ENCODE results near the gene DNAH17. TPM values are rescaled to one million over a fixed set of nuclear protein-coding genes. Genes with fewer than 3 reads are reported as not detected.

DNAH17 gene
- total RNA-seq, 1 experiment from 2014 or later: 0.76 TPM

DNA sequence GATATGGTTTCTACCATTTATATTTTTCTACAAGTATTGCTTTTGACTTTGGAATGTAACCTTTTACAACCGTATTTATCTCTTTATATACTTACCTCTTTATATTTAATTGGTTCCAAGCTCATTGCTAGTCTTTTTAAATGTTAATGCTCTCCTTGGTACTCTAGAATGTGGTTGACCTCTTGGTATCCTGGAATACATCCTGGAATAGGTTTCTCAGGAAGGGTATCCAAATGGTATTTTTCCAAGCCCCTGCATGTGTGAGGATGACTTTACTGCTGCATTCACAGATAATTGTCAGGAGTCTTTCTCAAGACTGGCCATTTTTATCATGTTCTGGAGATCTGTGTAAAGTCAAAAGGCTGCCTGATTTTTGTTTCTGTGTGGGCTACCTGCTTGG, 30.2 kb downstream of the DNAH17 start:
- no TSS peak for BruUV-seq (replicated peaks)
- Histone ChIP-seq H3K27me3 (ENCODE audit: insufficient read depth, low read depth) (no peaks in the 10 kb centered on the region), H3K4me2 (no peak overlapping the region), H2AFZ (no peak overlapping the region), H3K9me3 (ENCODE audit: insufficient read depth, low read depth) (no peaks in the 10 kb centered on the region), H3K79me2 (ENCODE audit: low read depth) (no peaks in the 10 kb centered on the region), H3F3A (ENCODE audit: insufficient read depth, low read depth) (0 out of 2 replicates have a peak, but pooled peaks cover 6% of the 10 kb centered on the region), H3K4me1 (replicated peaks; ENCODE audit: insufficient read depth) (peaks cover 7% of the 10 kb centered on the region), H3K36me3 (ENCODE audit: low read depth) (no peaks in the 10 kb centered on the region), H3K27ac (no peak overlapping the region), H4K20me1 (ENCODE audit: insufficient read depth) (no peaks in the 10 kb centered on the region), H3K4me3 (no peak overlapping the region), H3K9me2 (ENCODE audit: insufficient read depth) (no peaks in the 10 kb centered on the region)
- DNase-seq: no peak
- intact Hi-C loops (cut with micrococcal nuclease; ENCODE audit: unreplicated experiment): no loop called here
- ChIA-PET CTCF (no interaction called here), POLR2A (ENCODE audit: unreplicated experiment) (no interaction called here)
- TF ChIP-seq, protein P1, sequence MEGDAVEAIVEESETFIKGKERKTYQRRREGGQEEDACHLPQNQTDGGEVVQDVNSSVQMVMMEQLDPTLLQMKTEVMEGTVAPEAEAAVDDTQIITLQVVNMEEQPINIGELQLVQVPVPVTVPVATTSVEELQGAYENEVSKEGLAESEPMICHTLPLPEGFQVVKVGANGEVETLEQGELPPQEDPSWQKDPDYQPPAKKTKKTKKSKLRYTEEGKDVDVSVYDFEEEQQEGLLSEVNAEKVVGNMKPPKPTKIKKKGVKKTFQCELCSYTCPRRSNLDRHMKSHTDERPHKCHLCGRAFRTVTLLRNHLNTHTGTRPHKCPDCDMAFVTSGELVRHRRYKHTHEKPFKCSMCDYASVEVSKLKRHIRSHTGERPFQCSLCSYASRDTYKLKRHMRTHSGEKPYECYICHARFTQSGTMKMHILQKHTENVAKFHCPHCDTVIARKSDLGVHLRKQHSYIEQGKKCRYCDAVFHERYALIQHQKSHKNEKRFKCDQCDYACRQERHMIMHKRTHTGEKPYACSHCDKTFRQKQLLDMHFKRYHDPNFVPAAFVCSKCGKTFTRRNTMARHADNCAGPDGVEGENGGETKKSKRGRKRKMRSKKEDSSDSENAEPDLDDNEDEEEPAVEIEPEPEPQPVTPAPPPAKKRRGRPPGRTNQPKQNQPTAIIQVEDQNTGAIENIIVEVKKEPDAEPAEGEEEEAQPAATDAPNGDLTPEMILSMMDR (conservative IDR thresholded peaks at IDR 0.05): no peak
- TF ChIP-seq EZH2 (IDR thresholded peaks at IDR 0.05; ENCODE audit: low read depth): no peak

DNA sequence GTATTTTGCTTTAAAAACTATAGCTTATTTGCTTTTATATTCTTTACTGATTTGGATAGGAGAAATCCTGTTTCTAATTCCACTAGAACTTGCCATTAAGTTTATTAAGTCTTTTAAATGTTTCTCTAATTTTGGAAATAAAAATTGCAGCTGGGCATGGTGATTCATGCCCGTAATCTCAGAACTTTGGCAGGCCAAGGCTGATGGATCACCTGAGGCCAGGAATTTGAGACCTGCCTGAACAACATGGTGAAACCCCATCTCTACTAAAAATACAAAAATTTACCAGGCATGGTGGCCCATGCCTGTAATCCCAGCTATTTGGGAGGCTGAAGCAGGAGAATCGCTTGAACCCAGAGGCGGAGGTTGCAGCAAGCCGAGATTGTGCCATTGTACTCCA, 30.7 kb downstream of the DNAH17 start:
- ChIA-PET POLR2A (ENCODE audit: unreplicated experiment) (no interaction called here), CTCF (no interaction called here)
- no TSS peak for BruUV-seq (replicated peaks)
- Histone ChIP-seq H2AFZ (no peak overlapping the region), H3K9me3 (ENCODE audit: insufficient read depth, low read depth) (no peaks in the 10 kb centered on the region), H3K27me3 (ENCODE audit: insufficient read depth, low read depth) (no peaks in the 10 kb centered on the region), H3K27ac (no peak overlapping the region), H3K9me2 (ENCODE audit: insufficient read depth) (no peaks in the 10 kb centered on the region), H3K4me1 (replicated peaks; ENCODE audit: insufficient read depth) (peaks cover 10% of the 10 kb centered on the region), H4K20me1 (ENCODE audit: insufficient read depth) (no peaks in the 10 kb centered on the region), H3F3A (ENCODE audit: insufficient read depth, low read depth) (peaks cover 8% of the 10 kb centered on the region; the same call in 1 of the 2 replicates), H3K36me3 (ENCODE audit: low read depth) (no peaks in the 10 kb centered on the region), H3K4me2 (no peak overlapping the region), H3K4me3 (no peak overlapping the region), H3K79me2 (ENCODE audit: low read depth) (no peaks in the 10 kb centered on the region)
- TF ChIP-seq EZH2 (IDR thresholded peaks at IDR 0.05; ENCODE audit: low read depth): no peak
- TF ChIP-seq, protein P1 (conservative IDR thresholded peaks at IDR 0.05): no peak
- intact Hi-C loops (cut with micrococcal nuclease; ENCODE audit: unreplicated experiment): no loop called here
- DNase-seq: no peak

DNA sequence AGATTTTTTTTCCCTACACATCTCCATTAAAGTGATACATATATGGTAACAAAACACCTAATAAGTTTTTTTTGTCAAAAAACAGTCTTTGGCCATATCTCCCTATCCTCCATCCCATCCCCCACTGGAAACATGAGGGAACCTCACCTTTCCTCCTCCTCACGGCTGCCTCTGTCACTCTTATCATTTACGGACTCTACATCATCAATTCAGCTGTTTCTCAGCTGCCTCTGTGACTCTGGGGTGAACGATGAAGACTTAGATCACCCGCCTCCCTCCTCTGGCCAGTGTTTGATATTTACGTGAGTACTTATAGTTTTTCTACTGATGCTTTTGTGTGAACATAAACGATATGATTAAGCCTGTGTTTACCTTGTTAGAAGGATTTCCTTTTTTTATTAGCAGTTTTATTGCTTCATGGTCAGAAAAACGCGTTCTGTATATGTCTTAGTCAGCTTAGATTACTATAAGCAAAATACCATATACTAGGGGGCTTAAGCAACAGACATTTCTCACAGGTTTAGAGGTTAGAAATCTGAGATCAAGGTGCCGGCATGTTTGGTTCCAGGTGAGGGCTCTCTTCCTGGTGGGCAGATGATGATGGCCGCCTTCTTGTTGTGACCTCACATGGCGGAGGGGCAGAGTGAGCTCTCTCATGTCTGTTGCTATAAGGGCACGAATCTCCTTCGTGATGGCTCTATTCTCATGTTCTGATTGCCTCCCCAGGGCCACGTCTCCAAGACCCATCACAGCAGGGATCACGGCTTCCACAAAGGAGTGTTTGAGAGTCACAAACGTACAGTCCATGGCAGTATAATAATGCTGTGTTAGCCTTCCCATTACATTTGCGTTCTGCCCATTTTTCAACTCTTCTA, 32.1 kb downstream of the DNAH17 start:
- no peak overlapping the region for H3K27ac ChIP-seq
- no peaks in the 10 kb centered on the region for H3K27me3 ChIP-seq (ENCODE audit: insufficient read depth, low read depth)
- H2AFZ ChIP-seq: no peak overlapping the region
- H3K79me2 ChIP-seq (ENCODE audit: low read depth): no peaks in the 10 kb centered on the region
- no peak overlapping the region for H3K4me3 ChIP-seq
- ChIA-PET POLR2A (ENCODE audit: unreplicated experiment) (no interaction called here), CTCF (interaction anchor here (0.6 kb wide), 1 partner anchor 197 kb away, joined by 5 read pairs; no protein-coding TSS in a partner anchor)
- DNase-seq: no peak
- H4K20me1 ChIP-seq (ENCODE audit: insufficient read depth): no peaks in the 10 kb centered on the region
- no peaks in the 10 kb centered on the region for H3K9me2 ChIP-seq (ENCODE audit: insufficient read depth)
- intact Hi-C loops (cut with micrococcal nuclease; ENCODE audit: unreplicated experiment): no loop called here
- H3K9me3 ChIP-seq (ENCODE audit: insufficient read depth, low read depth): no peaks in the 10 kb centered on the region
- no TSS peak for BruUV-seq (replicated peaks)
- H3K4me1 ChIP-seq (replicated peaks; ENCODE audit: insufficient read depth): peaks cover 12% of the 10 kb centered on the region
- peaks cover 10% of the 10 kb centered on the region; the same call in 1 of the 2 replicates for H3F3A ChIP-seq (ENCODE audit: insufficient read depth, low read depth)
- no peak overlapping the region for H3K4me2 ChIP-seq
- no peak for TF ChIP-seq EZH2 (IDR thresholded peaks at IDR 0.05; ENCODE audit: low read depth)
- TF ChIP-seq, protein P1 (conservative IDR thresholded peaks at IDR 0.05): no peak
- H3K36me3 ChIP-seq (ENCODE audit: low read depth): no peaks in the 10 kb centered on the region
